Cardiac muscle cell (in vitro differentiated cells and primary cell): ENCODE data around the gene ANAPC2. TPM values are rescaled to one million over a fixed set of nuclear protein-coding genes. Genes with fewer than 3 reads are reported as not detected.

Source experiments
- DNase-seq, 2 donors: peaks; one replicate each; pipeline versions ENCODE4 v3.0.0 to v3.0.0-alpha.2; 2010 to 2017; ENCODE audit warnings: low read depth in 1 of 2, low spot score in 1 of 2
- H3K27ac ChIP-seq: fragments of 200-600 bp; sonication (generic); 2 replicates; pipeline ENCODE4 v1.5.1; 2016
- H3K27me3 ChIP-seq: fragments of 200-600 bp; sonication (generic); 2 replicates; pipeline ENCODE4 v1.6.0; 2016; ENCODE audit warnings: control low read depth
- H3K36me3 ChIP-seq: fragments of 200-600 bp; sonication (generic); 2 replicates; pipeline ENCODE4 v1.5.1; 2016; ENCODE audit warnings: control low read depth
- H3K4me1 ChIP-seq: fragments of 200-600 bp; sonication (generic); 2 replicates; pipeline ENCODE4 v1.8.1; 2017; ENCODE audit warnings: low read depth, mild to moderate bottlenecking, mixed run types
- H3K4me3 ChIP-seq: fragments of 200-600 bp; sonication (generic); 2 replicates; pipeline ENCODE4 v1.5.1; 2016; ENCODE audit warnings: mild to moderate bottlenecking
- H3K9me3 ChIP-seq: fragments of 200-600 bp; sonication (generic); 2 replicates; pipeline ENCODE4 v1.5.1; 2017; ENCODE audit warnings: low read depth, mild to moderate bottlenecking, control low read depth
- polyA plus RNA-seq: library from polyadenylated mRNA; unstranded; fragments of >200 nt; fragmentation: Nextera tagmentation; extraction: Ambion mirVana; gene quantifications from 2 replicates; pipeline ENCODE4 v1.2.1, GENCODE V29; 2016
- total RNA-seq: library from RNA; depleted of rRNA; stranded (reverse); fragments of >200 nt; gene quantifications from 2 replicates; pipeline ENCODE4 v1.2.3, GENCODE V29; 2016
- TF ChIP-seq, protein P1 (sequence below): IDR thresholded peaks from 2 replicates; pipeline ENCODE4 v1.5.1; 2012; ENCODE audit warnings: low read depth, mild to moderate bottlenecking, low read length

Gene ANAPC2
- total and polyA plus RNA-seq, 2 experiments from 2014 or later, result 15.5 to 42.8 TPM

DNA sequence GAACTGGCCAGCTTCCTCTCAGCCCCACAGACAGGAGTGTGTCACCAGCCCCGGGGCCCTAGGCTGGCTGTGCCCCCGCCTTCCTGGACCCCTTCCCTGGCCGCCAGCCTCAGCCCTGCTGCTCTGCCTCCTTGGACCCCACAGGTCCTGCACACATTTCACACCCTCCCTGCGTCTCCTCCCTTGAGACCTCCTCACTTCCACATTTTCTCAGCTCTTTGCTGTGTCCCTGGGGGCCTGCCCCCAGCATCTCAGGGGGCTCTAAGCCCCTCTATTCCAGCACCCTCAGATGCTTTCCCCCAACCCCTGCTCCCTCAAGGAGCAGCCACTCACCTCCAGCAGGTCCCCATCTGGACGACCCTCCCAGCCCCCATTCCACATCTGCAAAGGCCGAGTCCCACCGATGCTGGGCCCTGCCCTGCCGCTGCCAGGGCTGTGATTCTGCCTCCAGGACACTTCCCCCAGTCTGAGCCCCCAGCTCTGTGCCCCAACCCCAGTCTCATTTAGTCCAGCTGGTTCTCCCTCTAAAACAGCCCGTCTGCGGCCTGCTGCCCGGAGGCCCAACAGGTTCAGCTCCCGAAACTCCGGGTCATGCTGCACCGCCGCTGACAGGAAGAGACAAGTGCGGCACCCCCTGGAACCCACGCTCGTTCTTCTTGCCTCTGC lies 46.5 kb upstream of the ANAPC2 start:
- no peaks in the 10 kb centered on the region for H3K36me3 ChIP-seq
- peaks cover 14% of the 10 kb centered on the region for H3K4me1 ChIP-seq
- H3K4me3 ChIP-seq, result no peak overlapping the region
- TF ChIP-seq, protein P1, sequence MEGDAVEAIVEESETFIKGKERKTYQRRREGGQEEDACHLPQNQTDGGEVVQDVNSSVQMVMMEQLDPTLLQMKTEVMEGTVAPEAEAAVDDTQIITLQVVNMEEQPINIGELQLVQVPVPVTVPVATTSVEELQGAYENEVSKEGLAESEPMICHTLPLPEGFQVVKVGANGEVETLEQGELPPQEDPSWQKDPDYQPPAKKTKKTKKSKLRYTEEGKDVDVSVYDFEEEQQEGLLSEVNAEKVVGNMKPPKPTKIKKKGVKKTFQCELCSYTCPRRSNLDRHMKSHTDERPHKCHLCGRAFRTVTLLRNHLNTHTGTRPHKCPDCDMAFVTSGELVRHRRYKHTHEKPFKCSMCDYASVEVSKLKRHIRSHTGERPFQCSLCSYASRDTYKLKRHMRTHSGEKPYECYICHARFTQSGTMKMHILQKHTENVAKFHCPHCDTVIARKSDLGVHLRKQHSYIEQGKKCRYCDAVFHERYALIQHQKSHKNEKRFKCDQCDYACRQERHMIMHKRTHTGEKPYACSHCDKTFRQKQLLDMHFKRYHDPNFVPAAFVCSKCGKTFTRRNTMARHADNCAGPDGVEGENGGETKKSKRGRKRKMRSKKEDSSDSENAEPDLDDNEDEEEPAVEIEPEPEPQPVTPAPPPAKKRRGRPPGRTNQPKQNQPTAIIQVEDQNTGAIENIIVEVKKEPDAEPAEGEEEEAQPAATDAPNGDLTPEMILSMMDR, result no peak
- no peaks in the 10 kb centered on the region for H3K9me3 ChIP-seq
- H3K27ac ChIP-seq, result no peak overlapping the region
- no peak for DNase-seq
- no peaks in the 10 kb centered on the region for H3K27me3 ChIP-seq

DNA sequence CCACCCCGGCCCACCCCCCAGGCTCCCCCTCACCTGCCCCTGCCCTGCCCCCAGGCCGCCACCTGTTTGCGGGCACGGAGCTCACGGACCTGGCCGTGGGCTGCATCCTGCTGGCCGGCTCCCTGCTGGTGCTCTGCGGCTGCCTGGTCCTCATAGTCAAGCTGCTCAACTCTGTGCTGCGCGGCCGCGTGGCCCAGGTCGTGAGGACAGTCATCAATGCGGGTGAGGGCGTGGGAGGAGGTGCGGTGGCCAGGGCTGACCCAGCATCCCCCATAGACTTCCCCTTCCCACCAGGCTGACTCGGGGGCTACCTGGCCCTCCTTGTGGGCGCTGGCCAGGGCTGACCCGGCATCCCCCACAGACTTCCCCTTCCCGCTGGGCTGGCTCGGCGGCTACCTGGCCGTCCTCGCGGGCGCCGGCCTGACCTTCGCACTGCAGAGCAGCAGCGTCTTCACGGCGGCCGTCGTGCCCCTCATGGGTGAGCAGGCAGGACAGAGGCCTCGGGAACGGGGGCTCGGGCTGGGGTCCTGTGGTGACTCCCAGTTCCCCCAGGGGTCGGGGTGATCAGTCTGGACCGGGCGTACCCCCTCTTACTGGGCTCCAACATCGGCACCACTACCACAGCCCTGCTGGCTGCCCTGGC lies 45.8 kb upstream of the ANAPC2 start:
- peaks cover 14% of the 10 kb centered on the region for H3K4me1 ChIP-seq
- no peak overlapping the region for H3K4me3 ChIP-seq
- TF ChIP-seq, protein P1, result no peak
- H3K27ac ChIP-seq, result no peak overlapping the region
- no peaks in the 10 kb centered on the region for H3K9me3 ChIP-seq
- no peak for DNase-seq
- no peaks in the 10 kb centered on the region for H3K27me3 ChIP-seq
- H3K36me3 ChIP-seq, result no peaks in the 10 kb centered on the region

DNA sequence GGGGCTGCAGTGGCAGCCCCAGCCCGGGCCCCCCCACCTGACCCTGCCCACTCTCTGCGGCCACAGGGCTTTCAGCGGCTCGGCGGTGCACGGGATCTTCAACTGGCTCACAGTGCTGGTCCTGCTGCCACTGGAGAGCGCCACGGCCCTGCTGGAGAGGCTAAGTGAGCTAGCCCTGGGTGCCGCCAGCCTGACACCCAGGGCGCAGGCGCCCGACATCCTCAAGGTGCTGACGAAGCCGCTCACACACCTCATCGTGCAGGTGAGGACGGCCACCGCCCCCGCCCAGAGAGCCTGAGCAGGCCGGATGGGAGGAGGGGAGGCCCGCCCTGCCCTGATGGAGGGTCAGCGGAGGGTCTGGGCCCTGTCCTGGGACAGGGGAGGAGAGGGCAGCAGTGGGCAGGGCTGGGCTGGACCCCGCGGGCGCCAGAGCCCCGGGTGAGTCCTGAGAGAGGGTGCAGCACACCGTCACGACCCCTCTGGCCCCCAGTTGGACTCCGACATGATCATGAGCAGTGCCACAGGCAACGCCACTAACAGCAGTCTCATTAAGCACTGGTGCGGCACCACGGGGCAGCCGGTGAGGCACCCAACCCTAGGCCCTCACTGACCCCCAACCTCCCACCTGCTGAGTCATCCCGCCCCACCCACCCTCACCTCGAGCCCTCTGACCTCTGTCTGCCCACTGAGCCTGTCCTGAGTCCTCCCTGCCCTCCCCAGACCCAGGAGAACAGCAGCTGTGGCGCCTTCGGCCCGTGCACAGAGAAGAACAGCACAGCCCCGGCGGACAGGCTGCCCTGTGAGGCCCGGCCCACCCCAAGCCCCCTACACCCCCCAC lies 45.0 kb upstream of the ANAPC2 start:
- DNase-seq, result no peak
- H3K9me3 ChIP-seq, result no peaks in the 10 kb centered on the region
- no peaks in the 10 kb centered on the region for H3K27me3 ChIP-seq
- TF ChIP-seq, protein P1, result no peak
- no peaks in the 10 kb centered on the region for H3K36me3 ChIP-seq
- peaks cover 14% of the 10 kb centered on the region for H3K4me1 ChIP-seq
- H3K27ac ChIP-seq, result no peak overlapping the region
- H3K4me3 ChIP-seq, result no peak overlapping the region

- Histone ChIP-seq H3K27ac (no peak overlapping the region), H3K36me3 (no peaks in the 10 kb centered on the region), H3K27me3 (no peaks in the 10 kb centered on the region), H3K9me3 (no peaks in the 10 kb centered on the region), H3K4me3 (no peak overlapping the region), H3K4me1 (peaks cover 17% of the 10 kb centered on the region)
- DNase-seq, result no peak
- TF ChIP-seq, protein P1, result no peak
These were observed 44.1 kb upstream of the ANAPC2 start for GRCh38 chr9:137232510-137232909.

DNA sequence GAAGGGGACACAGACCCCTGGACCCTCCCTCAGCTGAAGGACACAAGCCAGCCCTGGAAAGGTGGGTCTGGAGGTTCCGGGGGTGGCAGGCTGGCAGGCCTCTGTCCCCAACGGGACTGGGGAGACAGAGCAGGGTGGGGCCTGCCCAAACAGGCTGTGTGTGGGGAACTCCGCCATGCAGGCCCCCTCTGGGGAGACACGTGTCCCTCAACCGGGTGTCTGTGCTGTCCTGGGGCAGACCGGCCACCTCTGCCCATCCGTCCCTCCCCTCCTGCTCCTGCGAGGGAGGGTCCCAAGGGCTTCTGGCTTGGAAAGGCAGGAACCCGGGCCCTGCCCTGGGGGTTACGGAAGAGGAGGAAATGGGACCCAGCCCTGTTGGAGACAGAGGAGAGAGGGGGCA lies 43.7 kb upstream of the ANAPC2 start:
- no peaks in the 10 kb centered on the region for H3K27me3 ChIP-seq
- peaks cover 16% of the 10 kb centered on the region for H3K4me1 ChIP-seq
- H3K27ac ChIP-seq, result no peak overlapping the region
- TF ChIP-seq, protein P1, result no peak
- DNase-seq, result no peak
- H3K36me3 ChIP-seq, result no peaks in the 10 kb centered on the region
- no peaks in the 10 kb centered on the region for H3K9me3 ChIP-seq
- H3K4me3 ChIP-seq, result no peak overlapping the region
